GM18508 (cell line): ENCODE data around the gene IDH3G.
"Not testable (repeated sequence)": the region's sequence is repeated elsewhere in the genome, so short reads cannot be mapped to it uniquely, and the experiment has no call there.

Experiments
- ATAC-seq: cut with Tn5 transposase; IDR thresholded peaks from one replicate; pipeline ENCODE4 v1.9.1; 2021; ENCODE audit warnings: moderate number of reproducible peaks; ENCODE audit not compliant: insufficient read depth, unreplicated experiment

The IDH3G gene

DNA sequence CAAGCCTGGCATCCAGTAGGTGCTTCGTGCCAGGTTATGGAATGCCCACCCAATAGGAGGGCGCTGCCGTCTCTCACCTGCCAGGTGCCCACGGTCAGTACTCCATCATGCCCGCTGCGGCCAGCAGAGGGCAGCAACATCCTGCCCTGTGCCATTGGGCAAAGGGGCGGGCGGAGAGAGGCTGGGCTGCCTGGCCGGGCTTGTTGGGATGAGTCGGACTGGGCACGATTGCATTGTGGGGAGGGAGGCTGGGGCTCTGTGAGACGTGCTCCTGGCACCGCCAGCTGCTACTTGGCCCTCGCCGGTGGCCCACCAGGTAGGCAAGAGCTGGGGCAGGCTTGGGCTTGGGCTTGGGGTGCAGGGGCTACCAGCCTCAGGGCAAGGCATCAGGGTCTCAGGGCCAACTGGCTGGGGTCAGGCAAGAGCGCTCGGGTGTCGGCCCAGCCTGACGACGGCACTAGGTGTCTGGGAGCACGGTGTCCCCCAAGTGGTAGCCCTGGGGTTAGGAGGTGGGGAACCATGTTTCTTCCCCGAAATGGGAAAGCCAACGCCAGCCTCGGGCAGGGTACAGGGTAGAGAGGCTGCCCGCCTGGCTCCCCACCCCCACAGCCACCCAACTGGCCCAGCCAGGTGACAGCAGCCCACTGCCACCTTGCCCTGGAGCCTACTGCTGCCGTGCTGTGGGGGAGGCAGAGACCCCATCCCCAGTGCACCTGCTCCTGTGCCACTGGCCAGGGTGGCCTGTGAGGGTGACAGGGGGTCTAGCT lies 30.0 kb downstream of the IDH3G start, which contains the start of gene PLXNB3:
TSS of gene PLXNB3 (plus strand) at position 261 of the 767 bp plus-strand sequence. CDS start 1,287 bp downstream, outside the sequence.
- ATAC-seq: no peak

DNA sequence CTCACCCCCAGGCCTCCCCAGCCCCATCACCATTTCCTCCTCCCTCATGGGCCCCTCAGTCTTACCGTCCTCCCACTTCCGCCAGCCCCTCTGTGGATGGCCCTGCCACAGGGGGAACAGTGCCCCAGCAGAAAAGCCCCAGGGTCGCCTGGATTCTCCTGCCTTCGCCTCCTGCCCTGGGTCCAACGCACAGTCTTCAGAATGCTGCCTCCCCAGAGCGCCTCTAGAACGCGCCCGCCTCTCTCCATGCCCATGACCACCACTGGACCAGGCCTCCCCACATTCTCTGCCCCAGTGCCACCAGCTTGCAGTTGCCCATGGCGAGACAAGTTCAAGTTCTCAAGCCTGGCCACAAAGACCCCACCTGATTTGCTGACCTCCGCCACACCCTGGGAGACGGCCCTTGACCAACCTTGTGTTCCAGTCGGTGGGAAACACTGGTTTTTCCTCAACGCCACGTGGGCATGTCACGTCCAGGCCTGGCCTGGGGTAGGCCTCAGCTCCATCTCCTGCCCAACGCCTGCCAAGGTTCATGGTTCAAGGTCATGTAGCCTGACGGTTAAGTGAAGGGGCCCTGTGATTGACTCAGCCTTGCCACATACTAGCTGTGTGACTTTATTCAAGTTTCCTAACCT lies 30.8 kb downstream of the IDH3G start:
- no peak for ATAC-seq

DNA sequence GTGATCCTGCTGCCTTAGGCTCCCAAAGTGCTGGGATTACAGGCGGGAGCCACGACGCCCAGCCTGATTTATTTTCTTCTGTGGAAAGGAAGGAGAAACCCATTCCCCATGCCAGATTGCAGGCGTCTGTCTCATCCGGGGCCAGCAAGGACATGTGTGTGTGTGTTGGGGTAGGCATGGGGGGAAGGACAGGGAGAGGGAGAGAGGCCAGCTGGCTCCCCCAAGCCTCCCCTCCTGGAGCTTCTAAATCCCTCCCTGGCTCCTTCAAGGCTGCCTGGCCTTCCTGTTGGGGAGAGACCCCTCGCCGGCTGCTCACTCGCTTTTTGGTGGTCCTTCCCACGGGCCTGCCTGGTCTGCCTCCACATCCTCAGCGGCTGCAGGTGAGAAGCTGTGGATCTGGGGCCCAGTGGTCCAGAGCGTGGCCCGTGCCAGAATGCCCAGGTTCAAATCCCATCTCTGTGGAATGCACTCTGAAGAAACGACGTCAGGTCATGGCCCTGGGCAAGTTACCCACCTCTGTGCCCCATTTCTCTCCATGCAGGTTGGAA lies 31.5 kb downstream of the IDH3G start:
- ATAC-seq: no peak

DNA sequence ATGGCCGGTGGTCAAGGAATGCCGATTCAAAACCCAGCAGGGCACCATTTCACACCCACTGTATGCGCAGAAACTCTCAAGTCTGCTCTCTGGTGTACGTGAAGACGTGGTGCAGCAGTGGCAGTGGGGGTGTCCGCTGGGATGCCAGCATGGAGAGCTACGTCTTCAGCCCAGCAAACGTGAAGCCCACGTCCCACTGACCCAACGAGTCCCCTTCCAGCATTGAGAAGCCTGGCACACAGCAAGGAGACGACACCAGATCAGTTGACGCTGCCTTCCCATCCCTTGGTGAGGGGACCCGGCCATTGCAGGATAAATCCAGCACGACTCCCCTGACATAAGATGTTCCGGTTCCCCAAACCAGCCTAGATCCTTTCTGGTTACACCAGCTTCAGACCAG lies 32.3 kb downstream of the IDH3G start:
- ATAC-seq: no peak

DNA sequence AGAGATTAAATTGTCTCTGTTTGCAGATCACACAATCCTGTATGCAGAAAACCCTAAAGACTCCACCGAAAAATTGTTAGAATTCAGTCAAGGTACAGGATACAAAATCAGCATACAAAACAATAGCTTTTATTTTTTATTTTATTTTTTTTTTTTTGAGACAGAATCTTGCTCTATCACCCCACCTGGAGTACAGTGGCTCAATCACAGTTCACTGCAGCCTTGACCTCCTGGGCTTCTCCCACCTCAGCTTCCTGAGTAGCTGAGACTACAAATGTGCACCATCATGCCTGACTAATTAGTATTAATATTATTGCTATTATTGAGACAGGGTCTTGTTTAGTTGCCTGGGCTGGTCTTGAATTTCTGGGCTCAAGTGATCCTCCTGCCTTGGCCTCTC lies 39.0 kb downstream of the IDH3G start:
- ATAC-seq: no peak

DNA sequence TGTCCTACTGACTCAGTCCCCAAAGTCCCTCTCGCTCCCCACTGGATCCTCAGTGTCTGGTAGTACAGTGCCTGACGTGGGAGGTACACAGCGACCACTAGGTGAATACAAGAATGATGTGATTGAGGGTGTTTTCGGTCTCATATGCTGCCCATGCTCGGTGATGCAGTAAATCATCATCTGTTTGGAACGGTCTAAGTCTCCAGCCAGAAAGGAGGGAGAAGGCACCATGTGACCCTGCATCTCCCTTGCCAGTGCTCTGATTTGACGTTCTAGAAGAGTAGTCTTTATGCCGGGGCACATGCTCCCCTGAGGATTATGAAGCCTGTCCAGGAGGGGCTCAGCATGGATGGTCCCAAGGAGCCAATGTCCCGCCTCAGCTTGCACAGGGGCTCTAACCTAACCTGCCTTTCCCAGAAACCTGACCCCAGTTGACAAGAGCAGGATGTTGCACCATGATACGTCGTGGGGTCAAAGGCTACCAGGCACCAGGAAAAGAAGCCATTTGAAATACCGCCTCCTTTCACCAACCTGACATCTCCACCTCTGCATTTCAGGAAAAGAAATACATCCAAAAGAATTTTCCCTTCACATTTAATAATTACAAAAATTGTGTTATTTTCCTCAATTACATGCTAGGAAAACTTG lies 43.9 kb downstream of the IDH3G start:
- no peak for ATAC-seq

DNA sequence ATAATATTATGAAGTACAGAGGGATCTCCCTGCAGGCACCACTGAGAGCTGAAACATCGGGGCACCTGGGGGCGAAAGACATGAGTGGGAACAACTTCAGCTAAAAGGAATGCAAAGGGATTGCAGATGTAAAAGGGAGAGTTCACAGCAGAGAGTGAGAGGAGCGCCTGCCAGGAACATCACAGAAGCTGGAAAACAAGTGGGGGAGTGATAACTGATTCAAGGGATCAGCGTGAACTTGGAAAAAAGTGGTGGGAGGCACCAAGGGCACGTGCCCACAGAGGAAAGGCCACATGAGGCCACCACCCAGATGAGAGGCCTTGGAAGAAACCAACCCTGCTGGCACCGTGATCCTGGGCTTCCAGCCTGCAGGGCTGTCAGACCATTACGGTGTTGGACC lies 45.2 kb downstream of the IDH3G start:
- ATAC-seq: not testable (repeated sequence)

DNA sequence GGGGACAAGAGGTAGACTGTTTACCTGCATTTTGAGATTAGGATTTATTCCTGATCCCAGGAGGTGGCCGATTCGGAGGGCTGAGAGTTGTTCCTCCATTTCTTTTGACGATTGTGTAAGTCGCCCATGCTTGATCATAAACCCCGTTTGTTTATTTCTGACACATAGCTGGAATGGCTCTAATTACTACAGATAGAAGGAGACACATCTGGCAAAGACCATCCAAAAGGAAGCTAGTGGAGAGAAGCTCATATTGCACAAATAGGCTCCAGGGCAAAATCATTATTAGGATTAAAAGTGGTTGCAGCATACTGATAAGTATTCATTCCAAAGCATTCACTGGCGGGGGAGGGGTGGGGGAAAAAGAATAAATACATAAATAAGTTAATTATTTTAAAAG lies 47.2 kb downstream of the IDH3G start:
- not testable (repeated sequence) for ATAC-seq

DNA sequence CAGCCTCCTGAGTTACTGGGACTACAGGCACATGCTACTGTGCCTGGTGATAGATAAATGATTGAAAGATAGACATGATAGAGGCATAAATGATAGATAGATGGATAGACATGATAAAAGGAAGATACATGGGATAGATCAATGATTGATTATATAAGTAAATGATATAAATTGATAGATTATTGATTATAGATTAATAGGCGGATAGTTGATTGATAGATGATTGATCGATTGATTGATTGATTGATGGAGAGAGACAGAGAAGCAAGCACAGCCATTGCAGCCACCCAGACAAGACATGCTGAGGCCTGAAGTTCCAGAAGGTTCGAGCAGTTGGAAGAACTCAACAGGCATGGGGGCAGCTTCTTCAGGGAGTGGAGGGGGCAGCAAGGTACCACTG lies 47.8 kb downstream of the IDH3G start:
- no peak for ATAC-seq

DNA sequence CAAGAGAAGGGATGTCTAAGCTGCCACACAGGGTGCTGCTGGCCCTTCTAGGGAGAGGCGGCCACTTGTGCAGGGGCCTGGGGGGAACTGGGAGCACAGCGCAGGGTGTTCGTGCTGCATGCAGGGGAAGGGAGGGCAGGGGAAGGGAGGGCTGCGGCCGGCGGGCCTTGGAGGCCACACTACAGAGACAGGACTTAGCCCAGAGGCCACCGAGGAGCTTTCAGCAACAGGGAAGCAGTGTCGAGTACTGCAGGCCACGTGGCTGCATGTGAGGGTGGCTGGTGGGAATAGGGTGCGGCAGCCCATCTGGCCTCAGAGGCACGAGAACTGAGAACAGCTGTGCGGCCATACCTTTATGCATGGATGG lies 49.1 kb downstream of the IDH3G start:
- ATAC-seq: not testable (repeated sequence)

DNA sequence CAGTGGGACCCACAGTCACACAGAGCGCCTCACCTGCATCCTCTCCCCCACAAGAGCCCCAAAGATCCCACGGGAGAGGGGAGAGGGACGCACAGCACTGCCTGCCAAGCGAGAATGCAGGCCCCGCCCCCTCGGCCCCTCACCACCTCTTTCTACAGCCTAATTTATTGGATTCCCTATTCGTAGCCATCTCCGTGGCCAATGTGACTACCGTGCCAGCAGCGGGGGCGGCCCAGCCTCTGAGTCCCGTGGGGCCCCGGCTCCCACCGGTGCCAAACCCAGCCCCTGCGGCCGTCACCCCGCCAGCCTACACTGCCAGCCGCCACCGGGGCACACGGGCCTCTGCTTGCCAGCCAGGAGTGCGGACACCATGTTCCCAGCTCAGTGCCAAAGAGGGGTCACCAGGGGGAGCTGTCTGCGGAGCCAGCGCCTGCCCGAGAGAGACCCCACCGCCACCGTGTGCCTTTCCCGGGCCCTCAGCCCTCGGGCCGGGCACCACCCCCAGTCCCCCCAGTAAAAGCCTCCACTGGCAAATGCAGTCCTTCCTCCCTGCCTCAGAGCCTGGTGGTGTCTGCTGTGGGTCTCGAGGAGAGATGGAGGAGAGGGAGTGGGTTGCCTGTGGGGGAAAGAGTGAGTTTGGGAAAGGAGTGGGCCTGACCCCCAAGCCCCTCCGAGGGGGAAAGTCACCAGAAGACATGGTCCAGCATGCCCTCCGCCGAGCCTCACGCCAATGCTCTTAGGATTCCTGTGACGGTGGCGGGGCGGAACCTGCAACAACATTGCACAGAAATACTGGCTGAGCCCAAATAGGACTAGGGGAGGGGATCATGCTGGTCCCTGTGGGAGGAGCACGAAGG lies 49.7 kb downstream of the IDH3G start:
- no peak for ATAC-seq

DNA sequence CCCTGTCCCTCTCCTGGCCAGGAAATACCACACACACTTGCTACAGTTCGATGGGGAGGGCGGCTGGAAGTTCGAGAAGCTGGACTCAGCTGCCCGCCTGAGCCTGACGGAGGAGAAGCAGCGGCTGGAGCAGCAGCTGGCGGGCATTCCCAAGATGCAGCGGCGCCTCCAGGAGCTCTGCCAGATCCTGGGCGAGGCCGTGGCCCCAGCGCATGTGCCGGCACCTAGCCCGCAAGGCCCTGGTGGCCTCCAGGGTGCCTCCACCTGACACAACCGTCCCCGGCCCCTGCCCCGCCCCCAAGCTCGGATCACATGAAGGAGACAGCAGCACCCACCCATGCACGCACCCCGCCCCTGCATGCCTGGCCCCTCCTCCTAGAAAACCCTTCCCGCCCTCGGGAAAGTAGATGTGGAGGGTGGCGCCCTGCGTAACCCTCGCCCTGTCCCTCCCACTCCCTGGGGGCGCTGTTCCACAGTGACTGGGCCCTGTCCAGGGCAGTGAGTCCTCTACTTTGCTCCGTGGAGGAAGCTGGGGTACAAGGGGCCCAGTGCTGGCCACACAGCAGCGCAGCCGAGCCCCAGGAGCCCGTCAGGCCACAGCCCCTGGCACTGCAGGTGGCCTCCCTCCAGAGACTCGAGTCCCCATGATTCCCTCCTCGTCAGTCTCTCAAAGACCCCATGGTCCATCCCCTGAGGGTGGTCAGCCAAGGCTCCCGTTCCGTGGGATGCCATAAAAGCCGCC lies 50.5 kb downstream of the IDH3G start:
- not testable (repeated sequence) for ATAC-seq

DNA sequence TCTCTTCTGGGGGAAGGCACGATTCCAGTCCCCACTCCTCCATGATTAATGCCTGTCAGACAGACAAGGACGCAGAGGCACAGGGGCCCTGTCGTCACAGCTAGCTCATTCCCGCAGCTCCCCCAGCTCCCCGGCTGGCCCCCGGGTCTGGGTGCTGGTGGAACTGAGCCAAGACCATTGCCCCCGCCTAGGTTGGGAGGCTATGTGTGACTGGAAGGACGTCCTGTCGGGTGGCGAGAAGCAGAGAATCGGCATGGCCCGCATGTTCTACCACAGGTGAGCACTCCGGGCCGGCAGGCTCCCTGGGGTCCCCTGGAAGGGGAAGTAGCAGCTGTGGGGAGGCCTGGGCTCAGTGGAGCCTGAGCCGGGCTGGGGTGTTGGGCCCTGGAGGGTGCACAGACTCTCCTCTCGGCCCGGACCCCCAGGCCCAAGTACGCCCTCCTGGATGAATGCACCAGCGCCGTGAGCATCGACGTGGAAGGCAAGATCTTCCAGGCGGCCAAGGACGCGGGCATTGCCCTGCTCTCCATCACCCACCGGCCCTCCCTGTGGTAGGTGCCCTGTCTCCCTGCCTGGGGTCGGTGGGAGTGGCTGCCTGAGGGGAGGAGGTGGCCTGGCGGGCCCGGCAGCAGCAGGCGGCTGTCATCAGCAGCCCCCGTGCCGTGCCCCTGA lies 51.2 kb downstream of the IDH3G start:
- ATAC-seq: not testable (repeated sequence)

DNA sequence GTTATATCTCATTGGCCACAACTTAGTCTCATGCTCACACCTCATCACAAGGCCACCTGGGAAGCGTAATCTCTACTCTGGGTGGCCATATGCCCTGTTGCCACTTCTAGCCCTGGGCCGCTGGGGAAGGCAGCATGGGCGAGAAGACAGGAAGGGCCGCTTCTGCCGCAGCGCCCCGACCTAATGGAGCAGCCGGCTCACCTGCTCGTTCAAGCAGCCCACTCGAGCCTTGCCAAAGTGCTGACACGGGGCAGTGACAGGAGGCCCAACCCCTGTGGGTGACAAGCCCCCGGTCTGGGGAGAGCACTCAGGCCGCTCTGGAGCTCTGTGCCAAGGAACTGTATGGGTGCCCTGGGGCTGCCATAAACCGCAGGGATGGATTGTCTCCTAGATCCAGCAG lies 52.1 kb downstream of the IDH3G start:
- not testable (repeated sequence) for ATAC-seq

DNA sequence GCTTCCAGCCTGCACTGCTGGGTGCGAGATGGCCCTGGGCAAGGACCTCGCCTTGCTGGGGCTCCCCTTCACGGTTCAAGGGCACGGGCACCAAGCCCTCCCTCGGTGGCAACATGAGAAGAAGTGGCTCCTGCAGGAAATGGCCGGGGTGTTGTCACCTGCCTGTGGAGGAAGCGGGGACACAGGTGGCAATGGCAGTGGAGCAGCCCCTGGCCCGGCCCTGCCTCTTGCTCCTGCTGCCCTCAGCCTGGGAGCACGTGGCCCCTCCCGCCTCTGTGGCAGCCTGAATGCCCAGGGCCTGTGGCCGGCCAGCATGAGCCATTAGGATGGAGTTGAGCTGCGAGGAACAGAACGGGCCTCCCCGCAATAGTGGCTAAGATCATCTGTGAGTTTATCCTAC lies 52.7 kb downstream of the IDH3G start:
- no peak for ATAC-seq

DNA sequence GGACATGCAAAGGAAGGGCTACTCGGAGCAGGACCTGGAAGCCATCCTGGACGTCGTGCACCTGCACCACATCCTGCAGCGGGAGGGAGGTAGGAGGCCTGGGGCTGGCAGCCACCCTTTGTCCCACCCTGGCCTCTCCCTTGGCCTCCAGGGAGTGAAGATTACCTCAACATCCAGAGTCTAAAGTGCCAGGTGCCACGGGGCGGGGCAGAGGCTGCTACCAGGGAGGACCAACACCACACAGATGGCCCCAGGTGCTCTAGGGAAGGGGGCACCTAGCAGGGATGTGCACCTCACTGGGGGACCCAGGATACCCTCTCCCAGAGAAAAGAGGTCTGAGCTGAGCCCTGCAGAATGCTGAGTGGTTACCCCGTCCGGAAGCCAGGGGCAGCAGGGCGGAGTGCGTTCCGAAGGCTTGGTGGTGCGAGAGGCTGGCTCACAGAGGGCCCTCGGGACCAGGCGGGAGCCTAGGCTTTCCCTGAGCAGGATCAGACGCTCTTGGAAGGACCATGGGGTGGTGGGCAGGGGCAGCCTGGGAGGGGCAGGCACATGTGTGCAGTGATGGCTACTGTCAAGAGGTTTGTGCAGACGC lies 53.4 kb downstream of the IDH3G start:
- ATAC-seq: no peak

DNA sequence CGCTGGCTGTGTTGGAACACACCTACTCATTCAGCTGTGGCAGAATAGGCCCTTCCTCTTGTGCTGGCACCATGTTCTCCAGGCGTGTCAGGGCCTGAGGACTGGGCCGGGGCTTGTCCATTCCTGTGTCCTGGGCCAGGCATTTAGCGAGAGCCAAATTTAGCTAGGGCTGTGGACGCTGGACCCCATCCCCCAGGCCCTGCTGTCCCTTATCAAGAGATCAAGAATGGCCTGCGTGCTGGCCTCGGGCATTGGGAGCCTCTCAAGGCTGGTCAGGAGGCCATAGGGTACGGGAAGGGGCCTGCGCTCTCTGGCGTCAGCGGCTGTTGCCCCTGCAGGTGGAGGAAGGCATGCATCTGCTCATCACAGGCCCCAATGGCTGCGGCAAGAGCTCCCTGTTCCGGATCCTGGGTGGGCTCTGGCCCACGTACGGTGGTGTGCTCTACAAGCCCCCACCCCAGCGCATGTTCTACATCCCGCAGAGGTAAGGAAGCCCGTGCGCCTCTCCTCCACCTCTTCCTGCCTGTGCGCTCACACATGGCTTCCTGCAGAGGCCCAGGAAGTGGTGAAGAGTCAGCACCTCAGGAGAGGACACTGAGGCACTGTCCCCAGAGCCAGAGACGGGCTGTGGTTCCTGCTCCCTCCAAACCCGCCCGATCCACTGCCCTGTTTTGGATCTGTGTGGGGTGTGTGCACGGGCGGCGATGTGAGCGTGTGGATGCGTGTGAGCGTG lies 54.3 kb downstream of the IDH3G start:
- ATAC-seq: no peak

DNA sequence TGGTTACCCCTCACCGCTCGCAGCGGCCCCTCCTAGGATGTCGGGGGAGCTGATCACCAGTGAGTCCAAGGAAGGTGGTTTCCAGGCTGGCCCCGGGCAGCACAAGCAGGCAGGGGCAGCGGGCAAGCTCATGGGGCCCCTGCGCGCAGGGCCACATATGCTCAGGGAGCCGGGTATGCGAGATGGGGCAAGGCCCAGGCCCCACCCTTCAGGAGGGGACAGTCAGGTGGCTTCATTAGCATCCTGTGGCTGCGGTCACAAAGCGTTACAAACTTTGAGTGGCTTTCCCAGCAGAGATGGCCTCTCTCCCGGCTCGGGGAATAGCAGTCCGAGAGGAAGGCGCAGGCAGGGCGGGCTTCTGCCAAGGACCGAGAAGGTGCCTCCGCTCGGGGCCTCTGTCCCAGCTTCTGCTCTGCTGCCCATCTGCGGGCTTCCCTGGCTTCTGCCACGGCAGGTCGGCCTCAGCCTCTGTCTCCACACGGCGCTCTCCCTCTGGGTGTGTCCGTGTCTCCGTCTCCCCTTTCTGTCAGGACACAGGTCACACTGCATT lies 56.0 kb downstream of the IDH3G start:
- ATAC-seq: no peak
